GM12801 (cell line): ENCODE results near the gene TCAIM.

Experiments
- CTCF ChIP-seq: IDR thresholded peaks from one replicate; pipeline ENCODE4 v1.5.1; 2011; ENCODE audit warnings: control low read depth; ENCODE audit not compliant: insufficient read length; ENCODE audit errors: extremely low read depth

Gene TCAIM

GRCh38 chr3:44409640-44410410, 71.3 kb downstream of the TCAIM start:
- no peak for TF ChIP-seq CTCF

GRCh38 chr3:44411031-44411645, 72.6 kb downstream of the TCAIM start:
- TF ChIP-seq CTCF: no peak

GRCh38 chr3:44412365-44412764, 73.8 kb downstream of the TCAIM start:
- no peak for TF ChIP-seq CTCF

- no peak for TF ChIP-seq CTCF
Observed at GRCh38 chr3:44414517-44415090, 76.0 kb downstream of the TCAIM start.

GRCh38 chr3:44415421-44415820, 76.9 kb downstream of the TCAIM start:
- TF ChIP-seq CTCF: no peak

GRCh38 chr3:44416031-44417030, 77.8 kb downstream of the TCAIM start:
- TF ChIP-seq CTCF: no peak

GRCh38 chr3:44418549-44418948, 80.0 kb downstream of the TCAIM start:
- no peak for TF ChIP-seq CTCF
